Measurements from ENCODE around the gene FOXN3.
A peak's percentile ranks its signal among the peaks of the same experiment; 100 is the strongest.

The FOXN3 gene

DNA sequence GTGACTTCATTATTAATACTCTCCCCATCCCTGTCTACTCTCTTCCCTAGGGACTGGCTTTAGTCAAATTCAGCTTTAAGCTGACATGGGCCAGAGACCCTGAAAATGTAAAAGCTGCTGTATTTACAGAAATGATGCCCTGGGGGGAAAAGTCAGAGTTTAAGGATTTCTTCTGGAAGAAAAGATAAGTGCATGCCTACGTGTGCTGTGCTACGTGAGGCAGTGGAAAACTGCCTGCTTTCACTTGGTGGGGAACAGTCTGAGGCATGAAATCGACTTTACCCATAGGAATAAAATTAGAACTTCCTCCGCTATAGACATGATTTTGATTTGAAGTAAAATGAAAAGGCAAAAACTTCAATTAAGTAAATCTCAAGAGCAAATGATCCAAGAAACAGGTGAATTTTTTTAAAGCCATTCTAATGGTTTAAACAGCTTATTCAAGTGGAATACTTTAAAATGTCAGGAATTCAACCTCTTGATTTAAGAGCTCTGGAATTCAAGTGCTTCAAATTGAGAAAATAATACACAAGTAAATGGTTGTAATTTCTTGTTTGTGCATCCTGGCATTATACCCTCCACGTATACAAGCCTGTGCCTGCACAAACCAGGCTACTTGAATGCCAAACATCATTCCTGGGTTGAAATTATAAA, 168.5 kb downstream of the FOXN3 start:
- Histone ChIP-seq H3K27me3 (ENCODE audit: insufficient read depth, low read length) (no peaks in the 10 kb centered on the region), H2BK5ac (ENCODE audit: low read depth, low read length, poor library complexity) (peak overlapping the region; percentile 94), H3K4me3 (ENCODE audit: low read depth, low read length) (no peak overlapping the region), H2BK120ac (ENCODE audit: insufficient read depth, low read length, poor library complexity) (peak overlapping the region; percentile 76), H2AFZ (ENCODE audit: insufficient read depth, low read length, poor library complexity) (no peak overlapping the region), H4K8ac (ENCODE audit: low read depth, low read length) (peak overlapping the region; percentile 49), H3K27ac (ENCODE audit: low read depth, low read length) (peak overlapping the region; percentile 98), H3K14ac (ENCODE audit: low read length) (no peak overlapping the region), H3K4me1 (ENCODE audit: control insufficient read depth in 1 of 2, insufficient read depth in 2 of 2, low read length in 2 of 2) (peaks cover 31 to 36% of the 10 kb centered on the region in 2 experiments), H3K4ac (ENCODE audit: low read depth, low read length) (no peak overlapping the region), H3K23ac (ENCODE audit: low read length) (no peak overlapping the region), H2AK5ac (ENCODE audit: low read length) (no peak overlapping the region), H3K9me3 (ENCODE audit: insufficient read depth, low read depth, low read length) (no peaks in the 10 kb centered on the region), H3K4me2 (ENCODE audit: low read length) (peak overlapping the region; percentile 34), H3K9ac (ENCODE audit: low read length) (no peak overlapping the region), H4K91ac (ENCODE audit: low read depth, low read length) (peak overlapping the region; percentile 40), H2BK12ac (ENCODE audit: low read length) (no peak overlapping the region), H3K79me1 (ENCODE audit: low read length) (peaks cover 30% of the 10 kb centered on the region), H3K18ac (ENCODE audit: low read length) (no peak overlapping the region), H3K79me2 (ENCODE audit: control insufficient read depth, insufficient read depth, low read length, poor library complexity) (no peaks in the 10 kb centered on the region), H4K12ac (ENCODE audit: low read depth, low read length) (no peak overlapping the region), H3K36me3 (ENCODE audit: control insufficient read depth in 1 of 2, insufficient read depth in 2 of 2, low read length in 2 of 2) (no peaks in the 10 kb centered on the region)
- DNase-seq, result peak in 1 of 2 donors; percentile 29
- WGBS (ENCODE audit: extremely low coverage, insufficient coverage, insufficient read length), result no CpG with 5 or more reads among the region's 5 CpGs

DNA sequence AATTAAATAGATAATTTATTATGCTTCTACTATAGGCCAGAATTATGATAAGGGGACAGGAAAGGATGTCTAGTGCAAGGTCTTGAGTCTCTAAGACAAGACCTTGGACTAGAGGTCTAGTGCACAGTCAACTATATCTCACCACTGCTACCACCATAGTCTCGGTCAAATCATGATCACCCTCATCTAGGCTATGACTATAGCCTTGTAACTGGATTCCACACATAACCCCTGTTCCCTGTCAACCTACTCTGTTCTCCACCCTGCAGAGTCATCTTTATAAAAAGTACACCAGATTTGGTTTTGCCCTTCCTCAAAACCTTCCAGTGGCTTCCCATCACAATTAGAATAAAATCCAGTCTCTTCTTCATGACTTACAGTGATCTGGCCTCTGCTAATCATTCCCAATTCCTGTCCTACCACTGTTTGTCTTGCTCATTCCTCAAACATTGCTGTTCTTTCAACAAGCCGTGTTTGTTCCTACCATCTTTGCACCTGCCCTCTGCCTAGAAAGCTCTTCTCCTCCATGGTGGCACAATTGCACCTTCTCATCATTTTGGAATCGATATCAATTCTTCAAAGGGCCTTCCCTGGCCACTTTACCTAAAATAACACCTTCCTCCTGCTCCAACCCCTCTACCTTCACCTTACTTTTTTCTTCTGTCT, 169.4 kb downstream of the FOXN3 start:
- Histone ChIP-seq H3K79me2 (ENCODE audit: control insufficient read depth, insufficient read depth, low read length, poor library complexity) (no peaks in the 10 kb centered on the region), H2BK12ac (ENCODE audit: low read length) (peak overlapping the region; percentile 55), H2AFZ (ENCODE audit: insufficient read depth, low read length, poor library complexity) (no peak overlapping the region), H3K36me3 (ENCODE audit: control insufficient read depth in 1 of 2, insufficient read depth in 2 of 2, low read length in 2 of 2) (no peaks in the 10 kb centered on the region), H3K4me1 (ENCODE audit: control insufficient read depth in 1 of 2, insufficient read depth in 2 of 2, low read length in 2 of 2) (peaks cover 25 to 34% of the 10 kb centered on the region in 2 experiments), H3K18ac (ENCODE audit: low read length) (peak overlapping the region; percentile 67), H4K91ac (ENCODE audit: low read depth, low read length) (peak overlapping the region; percentile 95), H3K9ac (ENCODE audit: low read length) (no peak overlapping the region), H3K79me1 (ENCODE audit: low read length) (peaks cover 26% of the 10 kb centered on the region), H3K4me2 (ENCODE audit: low read length) (no peak overlapping the region), H3K9me3 (ENCODE audit: insufficient read depth, low read depth, low read length) (no peaks in the 10 kb centered on the region), H2BK120ac (ENCODE audit: insufficient read depth, low read length, poor library complexity) (peak overlapping the region; percentile 76), H4K8ac (ENCODE audit: low read depth, low read length) (peak overlapping the region; percentile 41), H3K4me3 (ENCODE audit: low read depth, low read length) (no peak overlapping the region), H3K27me3 (ENCODE audit: insufficient read depth, low read length) (no peaks in the 10 kb centered on the region), H3K4ac (ENCODE audit: low read depth, low read length) (peak overlapping the region; percentile 16), H4K12ac (ENCODE audit: low read depth, low read length) (no peak overlapping the region), H3K14ac (ENCODE audit: low read length) (peak overlapping the region; percentile 23), H2AK5ac (ENCODE audit: low read length) (no peak overlapping the region), H2BK5ac (ENCODE audit: low read depth, low read length, poor library complexity) (peak overlapping the region; percentile 79), H3K23ac (ENCODE audit: low read length) (no peak overlapping the region), H3K27ac (ENCODE audit: low read depth, low read length) (peak overlapping the region; percentile 87)
- peak in 1 of 2 donors; percentile 38 for DNase-seq
- no CpG with 5 or more reads among the region's 3 CpGs for WGBS (ENCODE audit: extremely low coverage, insufficient coverage, insufficient read length)

DNA sequence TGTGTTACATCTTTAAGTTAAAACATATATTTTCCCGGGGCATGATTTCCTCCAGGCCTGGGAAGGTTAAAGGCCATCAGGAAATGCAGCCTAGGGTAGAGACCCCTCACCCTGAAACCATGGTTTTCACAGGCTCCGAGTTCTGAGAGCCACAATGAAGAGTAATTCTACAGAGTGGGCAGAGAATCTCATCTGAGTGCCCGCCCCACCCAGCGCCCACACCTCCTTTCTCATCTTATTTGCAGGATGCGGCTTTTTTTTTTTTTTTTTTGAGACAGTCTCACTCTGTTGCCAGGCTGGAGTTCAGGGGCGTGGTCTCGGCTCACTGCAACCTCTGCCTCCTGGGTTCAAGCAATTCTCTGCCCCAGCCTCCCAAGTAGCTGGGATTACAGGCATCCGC, 170.7 kb downstream of the FOXN3 start:
- Histone ChIP-seq H2BK120ac (ENCODE audit: insufficient read depth, low read length, poor library complexity) (peak overlapping the region; percentile 55), H3K9me3 (ENCODE audit: insufficient read depth, low read depth, low read length) (no peaks in the 10 kb centered on the region), H2BK5ac (ENCODE audit: low read depth, low read length, poor library complexity) (peak overlapping the region; percentile 73), H3K18ac (ENCODE audit: low read length) (no peak overlapping the region), H4K8ac (ENCODE audit: low read depth, low read length) (peak overlapping the region; percentile 30), H3K4me3 (ENCODE audit: low read depth, low read length) (no peak overlapping the region), H3K27ac (ENCODE audit: low read depth, low read length) (no peak overlapping the region), H2AK5ac (ENCODE audit: low read length) (no peak overlapping the region), H3K4ac (ENCODE audit: low read depth, low read length) (peak overlapping the region; percentile 71), H3K9ac (ENCODE audit: low read length) (no peak overlapping the region), H3K79me2 (ENCODE audit: control insufficient read depth, insufficient read depth, low read length, poor library complexity) (no peaks in the 10 kb centered on the region), H2AFZ (ENCODE audit: insufficient read depth, low read length, poor library complexity) (no peak overlapping the region), H4K12ac (ENCODE audit: low read depth, low read length) (no peak overlapping the region), H3K4me2 (ENCODE audit: low read length) (no peak overlapping the region), H3K79me1 (ENCODE audit: low read length) (peaks cover 30% of the 10 kb centered on the region), H3K36me3 (ENCODE audit: control insufficient read depth in 1 of 2, insufficient read depth in 2 of 2, low read length in 2 of 2) (no peaks in the 10 kb centered on the region), H2BK12ac (ENCODE audit: low read length) (peak overlapping the region; percentile 58), H4K91ac (ENCODE audit: low read depth, low read length) (peak overlapping the region; percentile 60), H3K23ac (ENCODE audit: low read length) (no peak overlapping the region), H3K27me3 (ENCODE audit: insufficient read depth, low read length) (no peaks in the 10 kb centered on the region), H3K4me1 (ENCODE audit: control insufficient read depth in 1 of 2, insufficient read depth in 2 of 2, low read length in 2 of 2) (peaks cover 29 to 41% of the 10 kb centered on the region in 2 experiments), H3K14ac (ENCODE audit: low read length) (no peak overlapping the region)
- no peak for DNase-seq
- WGBS (ENCODE audit: extremely low coverage, insufficient coverage, insufficient read length), result no CpG with 5 or more reads among the region's 8 CpGs

DNA sequence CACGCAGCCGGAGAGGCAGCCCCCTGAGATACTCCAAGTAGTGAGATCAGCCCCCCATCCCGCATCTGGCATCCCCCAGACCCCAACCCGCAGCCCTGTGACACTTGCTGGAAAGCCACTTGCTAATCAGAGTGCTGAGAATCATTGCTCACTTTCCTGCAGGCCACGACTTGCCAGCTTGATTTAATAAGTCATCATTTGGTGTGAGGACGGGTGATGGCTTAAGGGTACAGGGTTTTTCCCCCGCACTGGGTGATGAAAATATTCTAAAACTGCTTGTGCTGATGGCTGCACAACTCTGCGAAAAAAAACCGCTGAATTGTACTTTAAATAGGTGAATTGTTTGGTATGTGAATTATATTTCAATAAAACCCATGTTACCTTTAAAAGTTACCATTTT, 171.2 kb downstream of the FOXN3 start:
- peak overlapping the region; percentile 53 for H3K14ac ChIP-seq (ENCODE audit: low read length)
- H3K18ac ChIP-seq (ENCODE audit: low read length), result peak overlapping the region; percentile 29
- H2AK5ac ChIP-seq (ENCODE audit: low read length), result peak overlapping the region; percentile 64
- no peaks in the 10 kb centered on the region for H3K36me3 ChIP-seq (ENCODE audit: control insufficient read depth in 1 of 2, insufficient read depth in 2 of 2, low read length in 2 of 2)
- H3K9me3 ChIP-seq (ENCODE audit: insufficient read depth, low read depth, low read length), result no peaks in the 10 kb centered on the region
- H3K79me2 ChIP-seq (ENCODE audit: control insufficient read depth, insufficient read depth, low read length, poor library complexity), result no peaks in the 10 kb centered on the region
- peak overlapping the region; percentile 61 for H4K8ac ChIP-seq (ENCODE audit: low read depth, low read length)
- H3K27me3 ChIP-seq (ENCODE audit: insufficient read depth, low read length), result no peaks in the 10 kb centered on the region
- H3K79me1 ChIP-seq (ENCODE audit: low read length), result peaks cover 30% of the 10 kb centered on the region
- no peak overlapping the region for H3K4me3 ChIP-seq (ENCODE audit: low read depth, low read length)
- H3K4me2 ChIP-seq (ENCODE audit: low read length), result no peak overlapping the region
- H4K12ac ChIP-seq (ENCODE audit: low read depth, low read length), result no peak overlapping the region
- no peak overlapping the region for H3K9ac ChIP-seq (ENCODE audit: low read length)
- peak overlapping the region; percentile 27 for H2BK5ac ChIP-seq (ENCODE audit: low read depth, low read length, poor library complexity)
- H3K23ac ChIP-seq (ENCODE audit: low read length), result no peak overlapping the region
- H2AFZ ChIP-seq (ENCODE audit: insufficient read depth, low read length, poor library complexity), result no peak overlapping the region
- H3K4me1 ChIP-seq (ENCODE audit: control insufficient read depth in 1 of 2, insufficient read depth in 2 of 2, low read length in 2 of 2), result peaks cover 27 to 39% of the 10 kb centered on the region in 2 experiments
- peak overlapping the region; percentile 38 for H2BK120ac ChIP-seq (ENCODE audit: insufficient read depth, low read length, poor library complexity)
- WGBS (ENCODE audit: extremely low coverage, insufficient coverage, insufficient read length), result no CpG with 5 or more reads among the region's 9 CpGs
- peak overlapping the region; percentile 77 for H2BK12ac ChIP-seq (ENCODE audit: low read length)
- peak overlapping the region; percentile 40 for H3K4ac ChIP-seq (ENCODE audit: low read depth, low read length)
- no peak overlapping the region for H3K27ac ChIP-seq (ENCODE audit: low read depth, low read length)
- no peak for DNase-seq
- peak overlapping the region; percentile 61 for H4K91ac ChIP-seq (ENCODE audit: low read depth, low read length)
